Measurements from ENCODE around the gene SLC18A2.

SLC18A2 gene

GRCh38 chr10:117327262-117327661 is 86.3 kb downstream of the SLC18A2 start:
- no peak for TF ChIP-seq CTCF (conservative IDR thresholded peaks at IDR 0.05; ENCODE audit: low read depth)
- POLR2A ChIA-PET (ENCODE audit: low non-redundant PET) = no interaction called here
- DNase-seq (ENCODE audit: low spot score) = no peak
- no peak overlapping the region for H3K27ac ChIP-seq
- CTCF ChIA-PET = no interaction called here

All from RWPE1 (cell line).